B cell (primary cell): Measurements from ENCODE around the gene RPLP1. TPM values are rescaled to one million over a fixed set of nuclear protein-coding genes. Genes with fewer than 3 reads are reported as not detected.

ENCODE experiments used
- ATAC-seq: fragments of 200-7000 bp; cut with Tn5 transposase; one replicate; pipeline ENCODE4 v1.10.0; 2021; ENCODE audit warnings: low read depth, mild to moderate bottlenecking, moderate number of reproducible peaks, moderate library complexity
- CTCF ChIA-PET: fragments of 350-600 bp; sonication (Branson Sonifier 250); formaldehyde crosslinking; loops from one replicate; lab custom pipeline; 2021; ENCODE audit warnings: antibody characterized with exemption, inconsistent platforms; lab: Charles Lee
- POLR2A ChIA-PET: fragments of 350-600 bp; sonication (Branson Sonifier 250); formaldehyde crosslinking; loops from one replicate; lab custom pipeline; 2021; ENCODE audit warnings: antibody characterized with exemption; lab: Charles Lee
- DNase-seq: peaks from one replicate; pipeline ENCODE4 v3.0.0; 2013
- H2AFZ ChIP-seq: 2 replicates; pipeline ENCODE4 v1.6.1; 2012; ENCODE audit warnings: mild to moderate bottlenecking, low read depth, low read length; ENCODE audit not compliant: insufficient read depth, poor library complexity, severe bottlenecking
- H3K27ac ChIP-seq, 2 donors: 1 replicate in 1 of 2; 2 replicates in 1 of 2; pipeline ENCODE4 v1.5.1; 2012 to 2013; ENCODE audit warnings: low read length in 2 of 2, mild to moderate bottlenecking in 2 of 2, moderate library complexity in 1 of 2
- H3K27me3 ChIP-seq, 4 experiments: fragments of 200-600 bp in 1 of 4; sonication (generic) in 1 of 4; replicated peaks in 1 of 4; 1 replicate in 2 of 4; 2 replicates in 2 of 4; pipeline versions ENCODE4 v1.6.1 to v1.7.0; 2013 to 2016; ENCODE audit warnings: low read length in 3 of 4, mild to moderate bottlenecking in 2 of 4, mixed read lengths in 1 of 4, moderate library complexity in 1 of 4; ENCODE audit not compliant: insufficient read depth in 4 of 4, control insufficient read depth in 3 of 4; ENCODE audit errors: control extremely low read depth in 1 of 4
- H3K36me3 ChIP-seq, 2 experiments: replicated peaks in 1 of 2; 1 replicate in 1 of 2; 2 replicates in 1 of 2; pipeline versions ENCODE4 v1.6.1 to v1.7.1; 2013; ENCODE audit warnings: low read length in 1 of 2; ENCODE audit not compliant: insufficient read depth in 2 of 2, control insufficient read depth in 1 of 2; ENCODE audit errors: control extremely low read depth in 1 of 2, extremely low read depth in 1 of 2
- H3K4me1 ChIP-seq, 2 donors: fragments of 200-600 bp in 1 of 2; sonication (generic) in 1 of 2; 1 replicate in 1 of 2; 2 replicates in 1 of 2; pipeline versions ENCODE4 v1.5.1 to v1.6.1; 2013 to 2017; ENCODE audit warnings: low read length in 2 of 2; ENCODE audit not compliant: control insufficient read depth in 2 of 2, insufficient read depth in 2 of 2
- H3K4me2 ChIP-seq: replicated peaks from 2 replicates; pipeline ENCODE3; 2012; ENCODE audit warnings: mild to moderate bottlenecking, low read depth, low read length; ENCODE audit not compliant: poor library complexity, severe bottlenecking
- H3K4me3 ChIP-seq, 5 experiments: fragments of 200-600 bp in 1 of 5; sonication (generic) in 1 of 5; 1 replicate in 3 of 5; 2 replicates in 2 of 5; pipeline versions ENCODE4 v1.5.1 to v1.7.0; 2011 to 2016; ENCODE audit warnings: low read length in 4 of 5, mild to moderate bottlenecking in 4 of 5, low read depth in 2 of 5, control low read depth in 1 of 5, moderate library complexity in 1 of 5; ENCODE audit not compliant: insufficient read depth in 1 of 5; ENCODE audit errors: control extremely low read depth in 1 of 5, extremely low read depth in 1 of 5
- H3K79me2 ChIP-seq: fragments of 200-600 bp; sonication (generic); one replicate; pipeline ENCODE4 v1.6.0; 2016; ENCODE audit warnings: low read length; ENCODE audit not compliant: control insufficient read depth, insufficient read depth
- H3K9ac ChIP-seq: fragments of 200-600 bp; sonication (generic); 2 replicates; pipeline ENCODE4 v1.6.1; 2017; ENCODE audit warnings: mild to moderate bottlenecking, low read length, moderate library complexity
- H3K9me3 ChIP-seq, 3 donors: one replicate each; pipeline versions ENCODE4 v1.6.1 to v1.7.1; 2013; ENCODE audit warnings: low read length in 2 of 3; ENCODE audit not compliant: control insufficient read depth in 2 of 3, insufficient read depth in 1 of 3; ENCODE audit errors: control extremely low read depth in 1 of 3
- H4K20me1 ChIP-seq: 2 replicates; pipeline ENCODE4 v1.6.0; 2012; ENCODE audit warnings: mild to moderate bottlenecking, low read length; ENCODE audit not compliant: insufficient read depth, control insufficient read depth, poor library complexity, severe bottlenecking
- H3K27ac Mint-ChIP-seq: one replicate; pipeline ENCODE4 v1.8.0; 2021; ENCODE audit warnings: mixed read lengths
- H3K27me3 Mint-ChIP-seq: one replicate; pipeline ENCODE4 v1.8.0; 2021; ENCODE audit warnings: mixed read lengths
- H3K4me1 Mint-ChIP-seq: one replicate; pipeline ENCODE4 v1.8.0; 2021; ENCODE audit warnings: mixed read lengths
- H3K4me3 Mint-ChIP-seq: one replicate; pipeline ENCODE4 v1.8.0; 2021; ENCODE audit warnings: mixed read lengths
- H3K9me3 Mint-ChIP-seq: one replicate; pipeline ENCODE4 v1.8.0; 2022; ENCODE audit warnings: mixed read lengths; ENCODE audit not compliant: insufficient read depth
- CTCF ChIP-seq: fragments of 200-600 bp; IDR thresholded peaks from one replicate; pipeline ENCODE4 v1.8.0; 2022; ENCODE audit warnings: antibody characterized with exemption, mild to moderate bottlenecking
- EZH2 ChIP-seq: IDR thresholded peaks from 2 replicates; pipeline ENCODE4 v1.6.1; 2012; ENCODE audit warnings: borderline replicate concordance, low read depth, mild to moderate bottlenecking, moderate library complexity, low read length; ENCODE audit not compliant: insufficient read depth, poor library complexity, severe bottlenecking
- WGBS: methylation state at CpG from one replicate; pipeline ENCODE4 v1.1.5; 2013; ENCODE audit warnings: missing lambda C conversion rate; ENCODE audit not compliant: insufficient coverage; 5-methylcytosine and 5-hydroxymethylcytosine counted together
- intact Hi-C: fragments of 100-400 bp; cut with micrococcal nuclease; formaldehyde crosslinking; loops from one replicate; pipeline ENCODE4 v1.10.0; 2022
- polyA plus RNA-seq: library from polyadenylated mRNA; depleted of rRNA; stranded (reverse); fragments of >200 nt; gene quantifications from 2 replicates; pipeline ENCODE4 v1.2.3, GENCODE V29; 2012
- total RNA-seq, 2 donors: library from RNA; stranded (reverse); fragments of 120-200 nt in 1 of 2; gene quantifications; 1 replicate in 1 of 2; 2 replicates in 1 of 2; pipeline versions ENCODE4 v1.2.3 to v1.2.4, GENCODE V29; 2013 to 2022

Gene RPLP1
- total and polyA plus RNA-seq, 2 donors (not counting 1 experiment from before 2014, with no cell fraction given) = 2,373 to 2,470 TPM

GRCh38 chr15:69474846-69475455 is 22.3 kb downstream of the RPLP1 start:
- Histone ChIP-seq H3K27ac (no peak overlapping the region), H3K9me3 (peaks cover 0 to 9% (median 5%) of the 10 kb centered on the region in 3 donors), H3K4me2 (no peak overlapping the region), H3K9ac (no peak overlapping the region), H2AFZ (no peak overlapping the region), H4K20me1 (no peaks in the 10 kb centered on the region), H3K4me1 (peaks cover 0 to 4% of the 10 kb centered on the region in 2 donors), H3K36me3 (no peaks in the 10 kb centered on the region), H3K27me3 (peaks cover 0 to 20% (median 8%) of the 10 kb centered on the region in 4 experiments), H3K4me3 (no peak overlapping the region), H3K79me2 (no peaks in the 10 kb centered on the region)
- no peak for ATAC-seq
- DNase-seq = no peak
- Mint-ChIP-seq H3K9me3 (peaks cover 2% of the 10 kb centered on the region), H3K27me3 (peaks cover 19% of the 10 kb centered on the region), H3K27ac (no peak overlapping the region), H3K4me1 (peaks cover 2% of the 10 kb centered on the region), H3K4me3 (no peak overlapping the region)
- TF ChIP-seq CTCF (no peak), EZH2 (no peak)
- WGBS = 100% methylated on average over 3 of the region's 7 CpGs
- intact Hi-C loops = loop anchor here (10.0 kb wide), 2 partner anchors 1110 to 1250 kb away; no protein-coding TSS in a partner anchor
- POLR2A ChIA-PET = no interaction called here
- CTCF ChIA-PET = interaction anchor here (0.5 to 12.4 kb wide), 18 partner anchors 10 to 1337 kb away, joined by 3 to 129 read pairs (median 4); partner anchors contain the start of gene TLE3

GRCh38 chr15:69475769-69476358 is 23.2 kb downstream of the RPLP1 start:
- POLR2A ChIA-PET = interaction anchor here (0.7 kb wide), 1 partner anchor 11 kb away, joined by 5 read pairs; no protein-coding TSS in a partner anchor
- no peaks in the 10 kb centered on the region for H4K20me1 ChIP-seq
- H3K4me2 ChIP-seq = no peak overlapping the region
- no peak overlapping the region for H3K4me3 ChIP-seq
- H2AFZ ChIP-seq = no peak overlapping the region
- ATAC-seq (peak; percentile 87), DNase-seq (peak; percentile 76)
- no peaks in the 10 kb centered on the region for H3K36me3 ChIP-seq
- peak; percentile 97 for TF ChIP-seq CTCF
- TF ChIP-seq EZH2 = no peak
- Mint-ChIP-seq H3K27me3 (peaks cover 19% of the 10 kb centered on the region), H3K27ac (no peak overlapping the region), H3K4me1 (peaks cover 2% of the 10 kb centered on the region), H3K4me3 (no peak overlapping the region), H3K9me3 (peaks cover 2% of the 10 kb centered on the region)
- CTCF ChIA-PET = interaction anchor here (0.5 to 12.4 kb wide), 32 partner anchors 9 to 1350 kb away, joined by 3 to 129 read pairs (median 4); partner anchors contain the start of gene TLE3
- H3K4me1 ChIP-seq = peaks cover 0 to 4% of the 10 kb centered on the region in 2 donors
- H3K9me3 ChIP-seq = peaks cover 0 to 10% (median 9%) of the 10 kb centered on the region in 3 donors
- intact Hi-C loops = loop anchor here (10.0 kb wide), 2 partner anchors 1109 to 1249 kb away; no protein-coding TSS in a partner anchor
- H3K27ac ChIP-seq = no peak overlapping the region
- H3K27me3 ChIP-seq = peaks cover 0 to 20% (median 8%) of the 10 kb centered on the region in 4 experiments
- H3K9ac ChIP-seq = no peak overlapping the region
- H3K79me2 ChIP-seq = no peaks in the 10 kb centered on the region
- WGBS = 73% methylated on average over 5 of the region's 8 CpGs
